ENCODE data around the gene EGFLAM. TPM values are rescaled to one million over a fixed set of nuclear protein-coding genes. Genes with fewer than 3 reads are reported as not detected.

The EGFLAM gene
- total and polyA plus RNA-seq, 10 of the 15 experiments (the other 5 are each of a cell fraction or from before 2014, with no cell fraction given), result 0.37 TPM; not detected in 9

GRCh38 chr5:38438757-38439156 lies 180.4 kb downstream of the EGFLAM start:
- H3K9me3 ChIP-seq (replicated peaks; ENCODE audit: control insufficient read depth, insufficient read depth, low read length), result no peaks in the 10 kb centered on the region
- H3K9ac ChIP-seq (ENCODE audit: control insufficient read depth, insufficient read depth, low read length), result no peak overlapping the region
- 0% methylated on average over 1 of the region's 1 CpG for WGBS (ENCODE audit: insufficient coverage, insufficient replicate concordance, low lambda C conversion rate, missing lambda C conversion rate)
- peaks cover 0 to 4% of the 10 kb centered on the region in 2 experiments; a peak in 2 of 4 replicates for H3K27me3 ChIP-seq (replicated peaks in 1 of 2; ENCODE audit: control insufficient read depth in 2 of 2, insufficient read depth in 2 of 2, low read length in 1 of 2)
- H3K27ac ChIP-seq (ENCODE audit: control insufficient read depth, insufficient read depth), result no peak overlapping the region
- no peaks in the 10 kb centered on the region for H3K4me1 ChIP-seq (ENCODE audit: control insufficient read depth, insufficient read depth, low read length)
- ChIA-PET RAD21 (ENCODE audit: unreplicated experiment) (no interaction called here), SMC1A (ENCODE audit: uncharacterized antibody, unreplicated experiment) (no interaction called here), CTCF (no interaction called here), POLR2A (no interaction called here)
- in situ Hi-C loops (cut with MboI), result loop anchor here (5.0 to 25.0 kb wide), 2 partner anchors 369 to 649 kb away; no protein-coding TSS in a partner anchor
- ATAC-seq (no peak), FAIRE-seq (no peak), DNase-seq (ENCODE audit: low read depth, low spot score) (no peak)
- H3K36me3 ChIP-seq (ENCODE audit: control insufficient read depth in 2 of 2, insufficient read depth in 2 of 2, low read length in 1 of 2), result no peaks in the 10 kb centered on the region
- no peaks in the 10 kb centered on the region for H3K79me2 ChIP-seq (ENCODE audit: control insufficient read depth, insufficient read depth, low read length)
- TF ChIP-seq GABPA (IDR thresholded peaks at IDR 0.05; ENCODE audit: low read depth) (no peak), RELA (IDR thresholded peaks at IDR 0.05; ENCODE audit: borderline replicate concordance, partially characterized antibody) (no peak), RBBP5 (conservative IDR thresholded peaks at IDR 0.05) (no peak), KDM1A (IDR thresholded peaks at IDR 0.05; ENCODE audit: borderline replicate concordance) (no peak), MXI1 (IDR thresholded peaks at IDR 0.05; ENCODE audit: low read depth, low read length) (no peak), DPF2 (IDR thresholded peaks at IDR 0.05) (no peak), REST (IDR thresholded peaks at IDR 0.05; ENCODE audit: low read depth, low read length) (no peak), BHLHE40 (IDR thresholded peaks at IDR 0.05; ENCODE audit: borderline replicate concordance in 1 of 2, low read depth in 2 of 2, low read length in 1 of 2) (no peak), STAT3 (IDR thresholded peaks at IDR 0.05; ENCODE audit: low read depth, low read length) (no peak), IRF3 (IDR thresholded peaks at IDR 0.05) (no peak), CBX5 (IDR thresholded peaks at IDR 0.05; ENCODE audit: low read depth) (no peak), NFXL1 (IDR thresholded peaks at IDR 0.05; ENCODE audit: borderline replicate concordance) (no peak), ZBTB33 (IDR thresholded peaks at IDR 0.05) (no peak), E2F4 (IDR thresholded peaks at IDR 0.05; ENCODE audit: low read depth, low read length) (no peak)
- no peaks in the 10 kb centered on the region for H4K20me1 ChIP-seq (ENCODE audit: control insufficient read depth, insufficient read depth)
- no TSS peak for BruUV-seq (replicated peaks)
- intact Hi-C loops (cut with micrococcal nuclease; ENCODE audit: unreplicated experiment), result no loop called here
- no peak overlapping the region for H2AFZ ChIP-seq (ENCODE audit: control insufficient read depth, low read depth, low read length)
- H3K4me3 ChIP-seq, result no peak overlapping the region
- no peak overlapping the region for H3K4me2 ChIP-seq (ENCODE audit: control insufficient read depth, insufficient read depth)

Data from GM12878 (cell line).